H1 (cell line): Measurements from ENCODE around the gene TTF1. TPM values are rescaled to one million over a fixed set of nuclear protein-coding genes. Genes with fewer than 3 reads are reported as not detected.

Experiments used
- CTCF ChIA-PET: fragments of 300-600 bp; sonication (Branson Sonifier 250); formaldehyde crosslinking; loops from one replicate; lab custom pipeline; 2021; ENCODE audit not compliant: partially characterized antibody; lab: Charles Lee
- POLR2A ChIA-PET: fragments of 300-600 bp; sonication (Branson Sonifier 250); formaldehyde crosslinking; loops from one replicate; lab custom pipeline; 2021; ENCODE audit warnings: inconsistent platforms; ENCODE audit not compliant: partially characterized antibody; lab: Charles Lee
- DNase-seq, 2 experiments: peaks; one replicate each; pipeline versions ENCODE4 v3.0.0 to v3.0.0-alpha.2; 2010 to 2022; ENCODE audit warnings: low spot score in 2 of 2, low read depth in 1 of 2, mixed read lengths in 1 of 2
- FAIRE-seq: peaks from 2 replicates; lab custom pipeline; 2011; peaks lifted over from hg19 to GRCh38; lab: Jason Lieb, UNC
- H2AFZ ChIP-seq: 2 replicates; pipeline ENCODE4 v1.8.1; 2012; ENCODE audit warnings: low read length, inconsistent platforms
- H2AK5ac ChIP-seq: 2 replicates; pipeline ENCODE4 v1.6.1; 2013; ENCODE audit warnings: low read depth, low read length
- H2BK120ac ChIP-seq: replicated peaks from 2 replicates; pipeline ENCODE3; 2013; ENCODE audit warnings: low read depth, low read length, inconsistent platforms
- H2BK12ac ChIP-seq: 2 replicates; pipeline ENCODE4 v1.6.1; 2013; ENCODE audit warnings: low read depth, low read length
- H2BK15ac ChIP-seq: 2 replicates; pipeline ENCODE4 v1.6.1; 2013; ENCODE audit warnings: low read length
- H2BK20ac ChIP-seq: 2 replicates; pipeline ENCODE4 v1.6.1; 2013; ENCODE audit warnings: low read length
- H2BK5ac ChIP-seq: 2 replicates; pipeline ENCODE4 v1.6.1; 2013; ENCODE audit warnings: low read depth, low read length
- H3K14ac ChIP-seq: 2 replicates; pipeline ENCODE4 v1.6.1; 2013; ENCODE audit warnings: inconsistent platforms; ENCODE audit not compliant: insufficient read length
- H3K18ac ChIP-seq: 2 replicates; pipeline ENCODE4 v1.6.1; 2013; ENCODE audit warnings: low read length; ENCODE audit errors: extremely low read depth
- H3K23ac ChIP-seq: 2 replicates; pipeline ENCODE4 v1.6.1; 2013; ENCODE audit warnings: inconsistent platforms; ENCODE audit not compliant: insufficient read length
- H3K23me2 ChIP-seq: 2 replicates; pipeline ENCODE4 v1.6.1; 2013; ENCODE audit warnings: low read depth, low read length
- H3K27ac ChIP-seq: 2 replicates; pipeline ENCODE4 v1.6.1; 2011; ENCODE audit warnings: low read depth, low read length, inconsistent platforms
- H3K27me3 ChIP-seq, 4 experiments: replicated peaks in 1 of 4; 1 replicate in 1 of 4; 2 replicates in 3 of 4; pipeline versions ENCODE4 v1.6.1 to v1.8.1; 2011 to 2013; ENCODE audit warnings: low read length in 3 of 4, mild to moderate bottlenecking in 3 of 4, inconsistent platforms in 2 of 4, mixed read lengths in 2 of 4, moderate library complexity in 1 of 4; ENCODE audit not compliant: control insufficient read depth in 3 of 4, insufficient read depth in 3 of 4; ENCODE audit errors: extremely low read depth in 1 of 4
- H3K36me3 ChIP-seq, 4 experiments: 2 replicates each; pipeline versions ENCODE4 v1.6.1 to v1.8.1; 2011 to 2013; ENCODE audit warnings: mild to moderate bottlenecking in 4 of 4, low read length in 3 of 4, moderate library complexity in 2 of 4, control low read depth in 1 of 4, inconsistent platforms in 1 of 4; ENCODE audit not compliant: insufficient read depth in 4 of 4, control insufficient read depth in 2 of 4
- H3K4ac ChIP-seq: replicated peaks from 2 replicates; pipeline ENCODE3; 2013; ENCODE audit warnings: low read length, low read depth, mixed read lengths, inconsistent platforms; ENCODE audit not compliant: insufficient read length
- H3K4me1 ChIP-seq, 4 experiments: replicated peaks in 1 of 4; 1 replicate in 1 of 4; 2 replicates in 3 of 4; pipeline versions ENCODE4 v1.6.1 to v1.8.1; 2011 to 2013; ENCODE audit warnings: low read length in 3 of 4, inconsistent platforms in 2 of 4, mixed read lengths in 1 of 4; ENCODE audit not compliant: insufficient read depth in 4 of 4, control insufficient read depth in 3 of 4
- H3K4me2 ChIP-seq, 2 experiments: 2 replicates each; pipeline versions ENCODE4 v1.6.1 to v1.8.1; 2011 to 2013; ENCODE audit warnings: low read depth in 2 of 2, low read length in 2 of 2, control low read depth in 1 of 2, inconsistent platforms in 1 of 2, mild to moderate bottlenecking in 1 of 2; ENCODE audit not compliant: insufficient read depth in 1 of 2
- H3K4me3 ChIP-seq, 4 experiments: fragments of 200-600, 300-600 bp in 1 of 4; sonication (generic), shearing (Covaris generic), sonication (Bioruptor Twin) in 1 of 4; 2 replicates each; pipeline versions ENCODE4 v1.5.1 to v1.8.1; 2011 to 2016; ENCODE audit warnings: low read length in 4 of 4, low read depth in 3 of 4, control low read depth in 2 of 4, inconsistent platforms in 2 of 4, mild to moderate bottlenecking in 2 of 4, mixed read lengths in 1 of 4, moderate library complexity in 1 of 4; ENCODE audit not compliant: insufficient read depth in 2 of 4; ENCODE audit errors: extremely low read depth in 1 of 4
- H3K56ac ChIP-seq: replicated peaks from 2 replicates; pipeline ENCODE3; 2013; ENCODE audit warnings: low read depth, mild to moderate bottlenecking, mixed read lengths, low read length, inconsistent platforms; ENCODE audit not compliant: insufficient read length
- H3K79me1 ChIP-seq: 2 replicates; pipeline ENCODE4 v1.6.1; 2013; ENCODE audit warnings: low read depth, low read length, control low read depth
- H3K79me2 ChIP-seq, 2 experiments: 2 replicates each; pipeline versions ENCODE4 v1.6.1 to v1.8.1; 2012 to 2013; ENCODE audit warnings: low read length in 2 of 2, mild to moderate bottlenecking in 2 of 2, inconsistent platforms in 1 of 2; ENCODE audit not compliant: insufficient read depth in 2 of 2, control insufficient read depth in 1 of 2
- H3K9ac ChIP-seq, 4 experiments: replicated peaks in 1 of 4; 1 replicate in 1 of 4; 2 replicates in 3 of 4; pipeline versions ENCODE4 v1.6.1 to v1.8.1; 2011 to 2013; ENCODE audit warnings: low read depth in 3 of 4, low read length in 3 of 4, control low read depth in 2 of 4, mild to moderate bottlenecking in 2 of 4, moderate library complexity in 2 of 4, inconsistent platforms in 1 of 4; ENCODE audit errors: extremely low read depth in 1 of 4
- H3K9me3 ChIP-seq, 2 experiments: 2 replicates each; pipeline versions ENCODE4 v1.6.1 to v1.8.1; 2012 to 2013; ENCODE audit warnings: mild to moderate bottlenecking in 2 of 2, moderate library complexity in 2 of 2, control low read depth in 1 of 2, inconsistent platforms in 1 of 2, low read depth in 1 of 2, low read length in 1 of 2, mixed read lengths in 1 of 2; ENCODE audit not compliant: insufficient read depth in 2 of 2
- H4K20me1 ChIP-seq, 2 experiments: replicated peaks in 1 of 2; 2 replicates each; pipeline versions ENCODE3 to v1.8.1; 2011 to 2013; ENCODE audit warnings: inconsistent platforms in 2 of 2, low read length in 2 of 2, mild to moderate bottlenecking in 1 of 2; ENCODE audit not compliant: insufficient read depth in 2 of 2, control insufficient read depth in 1 of 2
- H4K5ac ChIP-seq: 2 replicates; pipeline ENCODE4 v1.6.1; 2013; ENCODE audit warnings: low read length, low read depth, mixed read lengths, inconsistent platforms; ENCODE audit not compliant: insufficient read length
- H4K8ac ChIP-seq: 2 replicates; pipeline ENCODE4 v1.8.0; 2013; ENCODE audit warnings: mild to moderate bottlenecking, moderate library complexity, low read length, inconsistent platforms; ENCODE audit not compliant: insufficient read depth; ENCODE audit errors: extremely low read depth
- H4K91ac ChIP-seq: replicated peaks from 2 replicates; pipeline ENCODE3; 2013; ENCODE audit warnings: low read length, mixed read lengths, inconsistent platforms; ENCODE audit not compliant: insufficient read length
- BACH1 ChIP-seq: IDR thresholded peaks from 2 replicates; pipeline ENCODE4 v1.6.1; 2012; ENCODE audit warnings: low read length, improper control_type of control experiment
- BCL11A ChIP-seq, 2 experiments: IDR thresholded peaks; one replicate each; pipeline ENCODE4 v1.6.1; 2011; ENCODE audit warnings: low read depth in 2 of 2, low read length in 2 of 2, mild to moderate bottlenecking in 2 of 2
- MAX ChIP-seq: IDR thresholded peaks from 2 replicates; pipeline ENCODE4 v1.6.1; 2012; ENCODE audit warnings: inconsistent platforms
- POLR2A ChIP-seq, 2 experiments: IDR thresholded peaks; 1 replicate in 1 of 2; 2 replicates in 1 of 2; pipeline ENCODE4 v1.6.1; 2011; ENCODE audit warnings: low read depth in 2 of 2, low read length in 2 of 2, mild to moderate bottlenecking in 2 of 2; ENCODE audit errors: control extremely low read depth in 1 of 2
- SIX5 ChIP-seq: IDR thresholded peaks from 2 replicates; pipeline ENCODE4 v1.6.1; 2011; ENCODE audit warnings: mild to moderate bottlenecking, low read depth, low read length
- TAF1 ChIP-seq: IDR thresholded peaks from 2 replicates; pipeline ENCODE4 v1.6.1; 2011; ENCODE audit warnings: mild to moderate bottlenecking, low read depth, low read length
- TBP ChIP-seq: IDR thresholded peaks from 2 replicates; pipeline ENCODE4 v1.6.1; 2011; ENCODE audit warnings: low read depth, low read length, improper control_type of control experiment
- WGBS, 2 experiments: shearing (Covaris generic) in 1 of 2; methylation state at CpG; one replicate each; pipeline versions ENCODE4 v1.1.6 to v1.1.7; 2013 to 2015; ENCODE audit warnings: low lambda C conversion rate in 2 of 2, mixed read lengths in 2 of 2, inconsistent platforms in 1 of 2, low coverage in 1 of 2, missing lambda C conversion rate in 1 of 2; ENCODE audit not compliant: insufficient replicate concordance in 2 of 2, insufficient coverage in 1 of 2, insufficient read length in 1 of 2; ENCODE audit errors: extremely low coverage in 1 of 2, missing lambda C conversion rate in 1 of 2; 5-methylcytosine and 5-hydroxymethylcytosine counted together
- polyA plus RNA-seq, 7 experiments: library from polyadenylated mRNA; depleted of rRNA in 3 of 7; stranded (reverse) in 5 of 7; unstranded in 2 of 7; fragments of >200 nt in 5 of 7; fragments of 200-250 nt in 2 of 7; gene quantifications; 1 replicate in 5 of 7; 2 replicates in 1 of 7; 4 replicates in 1 of 7; pipeline versions ENCODE4 v1.2.1 to v1.2.3, GENCODE V29; 2011 to 2013; ENCODE audit warnings: missing spikeins in 2 of 7, mixed read lengths in 2 of 7
- total RNA-seq: library from RNA; stranded (reverse); fragmentation: NEBNext Ultra II Directional; extraction: Animal tissue kit (Norgen Biotek cat#: 25700); gene quantifications from 2 replicates; pipeline ENCODE4 v1.2.1, GENCODE V29; 2021

The TTF1 gene
- total and polyA plus RNA-seq, 2 of the 8 experiments (the other 6 are each of a cell fraction or from before 2014, with no cell fraction given): 7.8 to 22.2 TPM

- H2BK12ac ChIP-seq: no peak overlapping the region
- no peak overlapping the region for H2BK15ac ChIP-seq
- no peak overlapping the region for H2BK20ac ChIP-seq
- no peak overlapping the region for H3K27ac ChIP-seq
- no peak overlapping the region for H2BK120ac ChIP-seq
- no peaks in the 10 kb centered on the region for H3K23me2 ChIP-seq
- no peak overlapping the region for H2BK5ac ChIP-seq
- TF ChIP-seq BCL11A (IDR thresholded peaks at IDR 0.05; ENCODE audit: low read depth in 2 of 2, low read length in 2 of 2) (no peak), TBP (no peak), MAX (no peak), BACH1 (no peak), POLR2A (IDR thresholded peaks at IDR 0.05; ENCODE audit: control extremely low read depth in 1 of 2, low read depth in 2 of 2, low read length in 2 of 2) (no peak), TAF1 (no peak), SIX5 (no peak)
- H3K36me3 ChIP-seq: no peaks in the 10 kb centered on the region
- WGBS, 2 experiments: 93% methylated on average over 9 of the region's 9 CpGs; no CpG with 5 or more reads in 1 of the 2 experiments
- H3K18ac ChIP-seq: no peak overlapping the region
- DNase-seq (no peak), FAIRE-seq (no peak)
- no peak overlapping the region for H3K56ac ChIP-seq
- no peak overlapping the region for H3K4ac ChIP-seq
- no peak overlapping the region for H3K14ac ChIP-seq
- H3K9ac ChIP-seq: no peak overlapping the region
- no peak overlapping the region for H2AFZ ChIP-seq
- POLR2A ChIA-PET: interaction anchor here (0.7 to 1.8 kb wide), 2 partner anchors 10 to 41 kb away, joined by 3 to 5 read pairs; no protein-coding TSS in a partner anchor
- H3K9me3 ChIP-seq: no peaks in the 10 kb centered on the region
- no peak overlapping the region for H4K5ac ChIP-seq
- H3K23ac ChIP-seq: no peak overlapping the region
- H2AK5ac ChIP-seq: no peak overlapping the region
- CTCF ChIA-PET: interaction anchor here (1.0 kb wide), 1 partner anchor 10 kb away, joined by 4 read pairs; no protein-coding TSS in a partner anchor
- H3K27me3 ChIP-seq: no peaks in the 10 kb centered on the region
- no peaks in the 10 kb centered on the region for H4K20me1 ChIP-seq
- H3K79me1 ChIP-seq: no peaks in the 10 kb centered on the region
- no peak overlapping the region for H4K91ac ChIP-seq
- H4K8ac ChIP-seq: no peak overlapping the region
- no peaks in the 10 kb centered on the region for H3K79me2 ChIP-seq
- H3K4me3 ChIP-seq: no peak overlapping the region
- H3K4me1 ChIP-seq: no peaks in the 10 kb centered on the region
- H3K4me2 ChIP-seq: no peak overlapping the region
Observed at GRCh38 chr9:132364068-132364467, 42.6 kb downstream of the TTF1 start.
